Dendritic cell treated with granulocyte-macrophage colony-stimulating factor and Interleukin-4, amounts not matched to agents 40 ng/mL and 50 ng/mL, for 4 days (primary cell): ENCODE results near the gene THRSP.
"Not testable (repeated sequence)": the region's sequence is repeated elsewhere in the genome, so short reads cannot be mapped to it uniquely, and the experiment has no call there.

Experiments
- H3K27ac Mint-ChIP-seq: one replicate; pipeline ENCODE4 v1.8.0; 2022; ENCODE audit warnings: mild to moderate bottlenecking, mixed read lengths
- H3K27me3 Mint-ChIP-seq: one replicate; pipeline ENCODE4 v1.8.0; 2022; ENCODE audit warnings: mild to moderate bottlenecking, mixed read lengths
- H3K36me3 Mint-ChIP-seq: one replicate; pipeline ENCODE4 v1.8.0; 2022; ENCODE audit warnings: low read depth, mixed read lengths
- H3K4me1 Mint-ChIP-seq: one replicate; pipeline ENCODE4 v1.8.0; 2022; ENCODE audit warnings: low read depth, mixed read lengths
- H3K4me3 Mint-ChIP-seq: one replicate; pipeline ENCODE4 v1.8.0; 2022; ENCODE audit warnings: mild to moderate bottlenecking, moderate library complexity, mixed read lengths
- H3K9me3 Mint-ChIP-seq: one replicate; pipeline ENCODE4 v1.8.0; 2022; ENCODE audit warnings: mixed read lengths
- intact Hi-C: fragments of 100-400 bp; cut with micrococcal nuclease; formaldehyde crosslinking; loops from one replicate; pipeline ENCODE4 v1.15.0; 2022

The THRSP gene

GRCh38 chr11:78045851-78046485 is 17.7 kb upstream of the THRSP start:
- H3K36me3 Mint-ChIP-seq, result no peaks in the 10 kb centered on the region
- peaks cover 16% of the 10 kb centered on the region for H3K4me1 Mint-ChIP-seq
- intact Hi-C loops, result no loop called here
- peak overlapping the region; percentile 60 for H3K4me3 Mint-ChIP-seq
- H3K9me3 Mint-ChIP-seq, result no peaks in the 10 kb centered on the region
- no peak overlapping the region for H3K27ac Mint-ChIP-seq
- H3K27me3 Mint-ChIP-seq, result peaks cover 10% of the 10 kb centered on the region

- Mint-ChIP-seq H3K36me3 (no peaks in the 10 kb centered on the region), H3K4me3 (no peak overlapping the region), H3K9me3 (no peaks in the 10 kb centered on the region), H3K27me3 (peaks cover 10% of the 10 kb centered on the region), H3K27ac (no peak overlapping the region), H3K4me1 (peaks cover 21% of the 10 kb centered on the region)
- intact Hi-C loops, result no loop called here
Observed at GRCh38 chr11:78046486-78046854, 17.2 kb upstream of the THRSP start.

- Mint-ChIP-seq H3K27ac (no peak overlapping the region), H3K4me1 (peaks cover 21% of the 10 kb centered on the region), H3K36me3 (no peaks in the 10 kb centered on the region), H3K4me3 (no peak overlapping the region), H3K27me3 (peaks cover 10% of the 10 kb centered on the region), H3K9me3 (no peaks in the 10 kb centered on the region)
- intact Hi-C loops, result no loop called here
Observed at GRCh38 chr11:78048561-78048960, 15.1 kb upstream of the THRSP start.

GRCh38 chr11:78049348-78049747 is 14.3 kb upstream of the THRSP start:
- peaks cover 6% of the 10 kb centered on the region for H3K27me3 Mint-ChIP-seq
- intact Hi-C loops, result no loop called here
- H3K4me1 Mint-ChIP-seq, result peaks cover 21% of the 10 kb centered on the region
- no peak overlapping the region for H3K4me3 Mint-ChIP-seq
- no peak overlapping the region for H3K27ac Mint-ChIP-seq
- H3K36me3 Mint-ChIP-seq, result no peaks in the 10 kb centered on the region
- H3K9me3 Mint-ChIP-seq, result no peaks in the 10 kb centered on the region

- H3K27me3 Mint-ChIP-seq, result no peaks in the 10 kb centered on the region
- no peak overlapping the region for H3K27ac Mint-ChIP-seq
- H3K36me3 Mint-ChIP-seq, result no peaks in the 10 kb centered on the region
- no peak overlapping the region for H3K4me3 Mint-ChIP-seq
- no peaks in the 10 kb centered on the region for H3K9me3 Mint-ChIP-seq
- H3K4me1 Mint-ChIP-seq, result peaks cover 13% of the 10 kb centered on the region
- intact Hi-C loops, result no loop called here
Observed at GRCh38 chr11:78050964-78051831, 12.5 kb upstream of the THRSP start.

- Mint-ChIP-seq H3K36me3 (no peaks in the 10 kb centered on the region), H3K27me3 (no peaks in the 10 kb centered on the region), H3K9me3 (no peaks in the 10 kb centered on the region), H3K4me1 (peaks cover 9% of the 10 kb centered on the region), H3K27ac (no peak overlapping the region), H3K4me3 (no peak overlapping the region)
- intact Hi-C loops, result no loop called here
Observed at GRCh38 chr11:78054971-78055370, 8.7 kb upstream of the THRSP start.

- Mint-ChIP-seq H3K27me3 (no peaks in the 10 kb centered on the region), H3K4me1 (peaks cover 3% of the 10 kb centered on the region), H3K9me3 (no peaks in the 10 kb centered on the region), H3K36me3 (no peaks in the 10 kb centered on the region), H3K27ac (no peak overlapping the region), H3K4me3 (no peak overlapping the region)
- intact Hi-C loops, result no loop called here
Observed at GRCh38 chr11:78056093-78056492, 7.6 kb upstream of the THRSP start.

- no peaks in the 10 kb centered on the region for H3K27me3 Mint-ChIP-seq
- H3K36me3 Mint-ChIP-seq, result no peaks in the 10 kb centered on the region
- no peak overlapping the region for H3K27ac Mint-ChIP-seq
- no peaks in the 10 kb centered on the region for H3K4me1 Mint-ChIP-seq
- no peak overlapping the region for H3K4me3 Mint-ChIP-seq
- intact Hi-C loops, result no loop called here
- no peaks in the 10 kb centered on the region for H3K9me3 Mint-ChIP-seq
Observed at GRCh38 chr11:78057462-78058055, 6.1 kb upstream of the THRSP start.

GRCh38 chr11:78059749-78060328 is 3.8 kb upstream of the THRSP start:
- H3K36me3 Mint-ChIP-seq, H3K27ac Mint-ChIP-seq, H3K9me3 Mint-ChIP-seq, intact Hi-C loops, H3K27me3 Mint-ChIP-seq, H3K4me3 Mint-ChIP-seq, H3K4me1 Mint-ChIP-seq: not testable (repeated sequence)

GRCh38 chr11:78060533-78060932 is 3.1 kb upstream of the THRSP start:
- H3K27ac Mint-ChIP-seq, result no peak overlapping the region
- no peaks in the 10 kb centered on the region for H3K36me3 Mint-ChIP-seq
- H3K9me3 Mint-ChIP-seq, result no peaks in the 10 kb centered on the region
- H3K4me3 Mint-ChIP-seq, result no peak overlapping the region
- intact Hi-C loops, result no loop called here
- no peaks in the 10 kb centered on the region for H3K27me3 Mint-ChIP-seq
- H3K4me1 Mint-ChIP-seq, result no peaks in the 10 kb centered on the region

GRCh38 chr11:78061088-78061920 is 2.4 kb upstream of the THRSP start:
- Mint-ChIP-seq H3K4me3 (no peak overlapping the region), H3K4me1 (no peaks in the 10 kb centered on the region), H3K9me3 (no peaks in the 10 kb centered on the region), H3K36me3 (no peaks in the 10 kb centered on the region), H3K27ac (no peak overlapping the region), H3K27me3 (no peaks in the 10 kb centered on the region)
- intact Hi-C loops, result no loop called here

- Mint-ChIP-seq H3K9me3 (no peaks in the 10 kb centered on the region), H3K27ac (no peak overlapping the region)
Observed at GRCh38 chr11:78061921-78062311, 1.7 kb upstream of the THRSP start.

GRCh38 chr11:78062671-78063070 is 990 bp upstream of the THRSP start:
- Mint-ChIP-seq H3K27ac (no peak overlapping the region), H3K4me3 (no peak overlapping the region), H3K36me3 (peaks cover 8% of the 10 kb centered on the region), H3K9me3 (no peaks in the 10 kb centered on the region), H3K4me1 (peaks cover 6% of the 10 kb centered on the region), H3K27me3 (no peaks in the 10 kb centered on the region)
- intact Hi-C loops, result no loop called here

More at GRCh38 chr11:78061921-78062311, 1.7 kb upstream of the THRSP start:
- H3K4me3 Mint-ChIP-seq, result no peak overlapping the region
- no peaks in the 10 kb centered on the region for H3K4me1 Mint-ChIP-seq
- intact Hi-C loops, result no loop called here
- no peaks in the 10 kb centered on the region for H3K27me3 Mint-ChIP-seq
- H3K36me3 Mint-ChIP-seq, result no peaks in the 10 kb centered on the region
